Gastroesophageal sphincter (tissue), 4 donors: ENCODE results near the gene NPS. TPM values are rescaled to one million over a fixed set of nuclear protein-coding genes. Genes with fewer than 3 reads are reported as not detected.

Experiments used
- ATAC-seq: fragments of 150-250 bp; one replicate; pipeline ENCODE4 v1.9.1; 2016; ENCODE audit warnings: mild to moderate bottlenecking, moderate library complexity
- H3K27ac ChIP-seq, 4 donors: fragments of 200-600 bp; sonication (generic) in 3 of 4; 1 replicate in 3 of 4; 2 replicates in 1 of 4; pipeline ENCODE4 v1.5.1; 2016 to 2019
- H3K27me3 ChIP-seq: fragments of 200-600 bp; sonication (generic); one replicate; pipeline ENCODE4 v1.5.1; 2019
- H3K36me3 ChIP-seq, 2 donors: fragments of 200-600 bp; sonication (generic); one replicate each; pipeline ENCODE4 v1.5.1; 2019; ENCODE audit warnings: control low read depth in 1 of 2
- H3K4me1 ChIP-seq, 3 donors: fragments of 200-600 bp; sonication (generic); 1 replicate in 2 of 3; 2 replicates in 1 of 3; pipeline ENCODE4 v1.5.1; 2016 to 2019; ENCODE audit warnings: control low read depth in 2 of 3
- H3K4me3 ChIP-seq, 2 donors: fragments of 200-600 bp; sonication (generic); one replicate each; pipeline ENCODE4 v1.5.1; 2019; ENCODE audit warnings: mild to moderate bottlenecking in 1 of 2, moderate library complexity in 1 of 2
- H3K9me3 ChIP-seq, 3 donors: fragments of 200-600 bp; sonication (generic); one replicate each; pipeline ENCODE4 v1.5.1; 2017 to 2019; ENCODE audit warnings: control low read depth in 2 of 3
- CTCF ChIP-seq, 4 experiments: fragments of 200-600 bp in 2 of 4; fragments of 450-650 bp in 2 of 4; sonication (generic) in 1 of 4; IDR thresholded peaks; one replicate each; pipeline ENCODE4 v1.5.1; 2017 to 2019; ENCODE audit warnings: antibody characterized with exemption in 4 of 4, mild to moderate bottlenecking in 2 of 4, moderate library complexity in 2 of 4
- EP300 ChIP-seq: sonication (generic); formaldehyde crosslinking; IDR thresholded peaks from one replicate; pipeline ENCODE4 v1.6.1; 2017; ENCODE audit warnings: antibody characterized with exemption, mild to moderate bottlenecking
- POLR2A ChIP-seq, 2 donors: fragments of 450-650 bp; IDR thresholded peaks; one replicate each; pipeline ENCODE4 v1.6.1; 2017; ENCODE audit warnings: antibody characterized with exemption in 2 of 2, mild to moderate bottlenecking in 2 of 2, moderate library complexity in 1 of 2
- POLR2AphosphoS5 ChIP-seq: sonication (generic); formaldehyde crosslinking; IDR thresholded peaks from one replicate; pipeline ENCODE4 v1.6.1; 2017; ENCODE audit warnings: antibody characterized with exemption
- WGBS, 2 donors: methylation state at CpG; one replicate each; pipeline ENCODE4 v1.1.5; 2018; ENCODE audit warnings: low coverage in 1 of 2; 5-methylcytosine and 5-hydroxymethylcytosine counted together
- total RNA-seq, 4 donors: library from RNA; depleted of rRNA; stranded (reverse); fragments of >200 nt; gene quantifications; one replicate each; pipeline ENCODE4 v1.1.0, GENCODE V29; 2016

NPS gene
- total RNA-seq, 4 donors from 2014 or later, result not detected

GRCh38 chr10:127527891-127528290 lies 21.2 kb upstream of the NPS start:
- no peaks in the 10 kb centered on the region for H3K4me1 ChIP-seq
- no peaks in the 10 kb centered on the region for H3K9me3 ChIP-seq
- ATAC-seq, result no peak
- 34 to 42% methylated on average over 8 of the region's 8 CpGs for WGBS, 2 donors
- no peak overlapping the region for H3K27ac ChIP-seq
- no peak for TF ChIP-seq POLR2A (IDR thresholded peaks at IDR 0.05)
- no peak for TF ChIP-seq POLR2AphosphoS5
- TF ChIP-seq EP300, result no peak
- TF ChIP-seq CTCF (IDR thresholded peaks at IDR 0.05), result no peak
- no peak overlapping the region for H3K4me3 ChIP-seq
- no peaks in the 10 kb centered on the region for H3K36me3 ChIP-seq
- no peaks in the 10 kb centered on the region for H3K27me3 ChIP-seq

GRCh38 chr10:127532193-127532592 lies 16.9 kb upstream of the NPS start:
- ATAC-seq, result no peak
- no peak for TF ChIP-seq POLR2A (IDR thresholded peaks at IDR 0.05)
- WGBS, 2 donors, result 91% methylated on average over 5 of the region's 6 CpGs; no CpG with 5 or more reads in 1 of the 2 donors

GRCh38 chr10:127532659-127533058 lies 16.4 kb upstream of the NPS start:
- ATAC-seq, result no peak
- no peak for TF ChIP-seq CTCF (IDR thresholded peaks at IDR 0.05)
- TF ChIP-seq POLR2A (IDR thresholded peaks at IDR 0.05), result no peak
- TF ChIP-seq EP300, result no peak
- no peak for TF ChIP-seq POLR2AphosphoS5
- no peak overlapping the region for H3K4me3 ChIP-seq

More at GRCh38 chr10:127532193-127532592, 16.9 kb upstream of the NPS start:
- no peaks in the 10 kb centered on the region for H3K9me3 ChIP-seq
- H3K4me3 ChIP-seq, result no peak overlapping the region
- H3K27ac ChIP-seq, result no peak overlapping the region
- peaks cover 6% of the 10 kb centered on the region for H3K27me3 ChIP-seq
- no peaks in the 10 kb centered on the region for H3K4me1 ChIP-seq
- H3K36me3 ChIP-seq, result no peaks in the 10 kb centered on the region

GRCh38 chr10:127534074-127534473 lies 15.0 kb upstream of the NPS start:
- 62 to 89% methylated on average over 4 to 6 of the region's 6 CpGs for WGBS, 2 donors
- ATAC-seq, result no peak
- no peak overlapping the region for H3K27ac ChIP-seq

More at GRCh38 chr10:127532659-127533058, 16.4 kb upstream of the NPS start:
- Histone ChIP-seq H3K36me3 (no peaks in the 10 kb centered on the region), H3K9me3 (no peaks in the 10 kb centered on the region), H3K4me1 (no peaks in the 10 kb centered on the region), H3K27me3 (peaks cover 6% of the 10 kb centered on the region), H3K27ac (no peak overlapping the region)
- 87 to 94% methylated on average over 3 to 5 of the region's 5 CpGs for WGBS, 2 donors

GRCh38 chr10:127534496-127534895 lies 14.6 kb upstream of the NPS start:
- H3K4me1 ChIP-seq, result no peaks in the 10 kb centered on the region
- WGBS, 2 donors, result 83% methylated on average over 1 of the region's 1 CpG; no CpG with 5 or more reads in 1 of the 2 donors
- no peak overlapping the region for H3K4me3 ChIP-seq
- no peaks in the 10 kb centered on the region for H3K9me3 ChIP-seq
- no peak for TF ChIP-seq CTCF (IDR thresholded peaks at IDR 0.05)
- no peak for TF ChIP-seq EP300
- TF ChIP-seq POLR2AphosphoS5, result no peak
- no peak for TF ChIP-seq POLR2A (IDR thresholded peaks at IDR 0.05)
- H3K27ac ChIP-seq, result no peak overlapping the region
- peaks cover 6% of the 10 kb centered on the region for H3K27me3 ChIP-seq
- no peaks in the 10 kb centered on the region for H3K36me3 ChIP-seq
- ATAC-seq, result no peak

More at GRCh38 chr10:127534074-127534473, 15.0 kb upstream of the NPS start:
- Histone ChIP-seq H3K27me3 (peaks cover 6% of the 10 kb centered on the region), H3K4me1 (no peaks in the 10 kb centered on the region), H3K9me3 (no peaks in the 10 kb centered on the region), H3K4me3 (no peak overlapping the region), H3K36me3 (no peaks in the 10 kb centered on the region)
- TF ChIP-seq POLR2AphosphoS5, result no peak
- TF ChIP-seq POLR2A (IDR thresholded peaks at IDR 0.05), result no peak
- TF ChIP-seq CTCF (IDR thresholded peaks at IDR 0.05), result no peak
- no peak for TF ChIP-seq EP300
